HFFc6 (cell line): Measurements from ENCODE around the gene ADGRL3. TPM values are rescaled to one million over a fixed set of nuclear protein-coding genes. Genes with fewer than 3 reads are reported as not detected.

ENCODE experiments used
- DNase-seq: peaks from one replicate; pipeline ENCODE4 v3.0.0-alpha.2; 2018
- H3K27ac Mint-ChIP-seq: 2 replicates; pipeline ENCODE4 v1.8.0; 2020; ENCODE audit warnings: mild to moderate bottlenecking, mixed read lengths
- H3K27me3 Mint-ChIP-seq: 2 replicates; pipeline ENCODE4 v1.8.0; 2021; ENCODE audit warnings: mild to moderate bottlenecking, moderate library complexity, mixed read lengths; ENCODE audit not compliant: insufficient read depth
- H3K36me3 Mint-ChIP-seq: 2 replicates; pipeline ENCODE4 v1.8.0; 2021; ENCODE audit warnings: low read depth, mixed read lengths
- H3K4me1 Mint-ChIP-seq: 2 replicates; pipeline ENCODE4 v1.8.0; 2020; ENCODE audit warnings: low read depth, mixed read lengths
- H3K4me3 Mint-ChIP-seq: 2 replicates; pipeline ENCODE4 v1.8.0; 2020; ENCODE audit warnings: mild to moderate bottlenecking, moderate library complexity, mixed read lengths
- H3K9me3 Mint-ChIP-seq: 2 replicates; pipeline ENCODE4 v1.8.0; 2020; ENCODE audit warnings: mild to moderate bottlenecking, mixed read lengths
- CTCF ChIP-seq: fragments of 200-600 bp; sonication (generic); IDR thresholded peaks from 2 replicates; pipeline ENCODE4 v1.5.0; 2021; ENCODE audit warnings: antibody characterized with exemption, mild to moderate bottlenecking
- total RNA-seq, 6 experiments: library from RNA; stranded (reverse); fragmentation: NEBNext Ultra II Directional; extraction: Animal tissue kit (Norgen Biotek cat#: 25700); gene quantifications; 2 replicates in 1 of 6; 3 replicates in 5 of 6; pipeline ENCODE4 v1.2.3, GENCODE V29; 2021

Gene ADGRL3
- total RNA-seq, 6 experiments from 2014 or later, result not detected

GRCh38 chr4:62080431-62080830, 880.3 kb downstream of the ADGRL3 start:
- Mint-ChIP-seq H3K9me3 (peaks cover 6% of the 10 kb centered on the region; the same call in 1 of the 2 replicates), H3K27me3 (no peaks in the 10 kb centered on the region; the same call in 1 of the 2 replicates), H3K36me3 (no peaks in the 10 kb centered on the region), H3K4me3 (no peak overlapping the region), H3K27ac (no peak overlapping the region), H3K4me1 (no peaks in the 10 kb centered on the region)
- TF ChIP-seq CTCF, result no peak
- no peak for DNase-seq

GRCh38 chr4:62087706-62088105, 887.6 kb downstream of the ADGRL3 start:
- no peak overlapping the region for H3K27ac Mint-ChIP-seq
- no peaks in the 10 kb centered on the region; the same call in 1 of the 2 replicates for H3K27me3 Mint-ChIP-seq

GRCh38 chr4:62093735-62094134, 893.6 kb downstream of the ADGRL3 start:
- H3K27me3 Mint-ChIP-seq, result no peaks in the 10 kb centered on the region
- H3K9me3 Mint-ChIP-seq, result peaks cover 51% of the 10 kb centered on the region
- H3K4me1 Mint-ChIP-seq, result no peaks in the 10 kb centered on the region
- H3K27ac Mint-ChIP-seq, result no peak overlapping the region
- no peak overlapping the region for H3K4me3 Mint-ChIP-seq
- no peaks in the 10 kb centered on the region for H3K36me3 Mint-ChIP-seq
- no peak for DNase-seq
- TF ChIP-seq CTCF, result no peak

More at GRCh38 chr4:62087706-62088105, 887.6 kb downstream of the ADGRL3 start:
- Mint-ChIP-seq H3K4me1 (no peaks in the 10 kb centered on the region), H3K4me3 (no peak overlapping the region), H3K36me3 (no peaks in the 10 kb centered on the region), H3K9me3 (peaks cover 31% of the 10 kb centered on the region)
- DNase-seq, result no peak
- TF ChIP-seq CTCF, result no peak

- H3K27ac Mint-ChIP-seq, result no peak overlapping the region
- no peak overlapping the region for H3K4me3 Mint-ChIP-seq
- H3K4me1 Mint-ChIP-seq, result no peaks in the 10 kb centered on the region
- no peaks in the 10 kb centered on the region for H3K36me3 Mint-ChIP-seq
- DNase-seq, result no peak
- H3K27me3 Mint-ChIP-seq, result no peaks in the 10 kb centered on the region
- H3K9me3 Mint-ChIP-seq, result peaks cover 49% of the 10 kb centered on the region
- no peak for TF ChIP-seq CTCF
These were observed 896.8 kb downstream of the ADGRL3 start for GRCh38 chr4:62096881-62097280.

- no peak for TF ChIP-seq CTCF
- Mint-ChIP-seq H3K9me3 (peaks cover 23% of the 10 kb centered on the region), H3K4me3 (no peak overlapping the region), H3K27me3 (no peaks in the 10 kb centered on the region), H3K27ac (no peak overlapping the region), H3K36me3 (no peaks in the 10 kb centered on the region), H3K4me1 (no peaks in the 10 kb centered on the region)
- DNase-seq, result no peak
These were observed 915.1 kb downstream of the ADGRL3 start for GRCh38 chr4:62115216-62115615.

- DNase-seq, result no peak
- H3K27ac Mint-ChIP-seq, result no peak overlapping the region
- H3K27me3 Mint-ChIP-seq, result no peaks in the 10 kb centered on the region
- H3K36me3 Mint-ChIP-seq, result no peaks in the 10 kb centered on the region
- peaks cover 25% of the 10 kb centered on the region for H3K9me3 Mint-ChIP-seq
- H3K4me3 Mint-ChIP-seq, result no peak overlapping the region
- no peaks in the 10 kb centered on the region for H3K4me1 Mint-ChIP-seq
- TF ChIP-seq CTCF, result no peak
These were observed 917.8 kb downstream of the ADGRL3 start for GRCh38 chr4:62117886-62118285.
